ENCODE results near the gene GLRX. TPM values are rescaled to one million over a fixed set of nuclear protein-coding genes. Genes with fewer than 3 reads are reported as not detected.
"Not testable (repeated sequence)": the region's sequence is repeated elsewhere in the genome, so short reads cannot be mapped to it uniquely, and the experiment has no call there.

GLRX gene
- total RNA-seq, 2 donors from 2014 or later, result 8.6 to 17.6 TPM

DNA sequence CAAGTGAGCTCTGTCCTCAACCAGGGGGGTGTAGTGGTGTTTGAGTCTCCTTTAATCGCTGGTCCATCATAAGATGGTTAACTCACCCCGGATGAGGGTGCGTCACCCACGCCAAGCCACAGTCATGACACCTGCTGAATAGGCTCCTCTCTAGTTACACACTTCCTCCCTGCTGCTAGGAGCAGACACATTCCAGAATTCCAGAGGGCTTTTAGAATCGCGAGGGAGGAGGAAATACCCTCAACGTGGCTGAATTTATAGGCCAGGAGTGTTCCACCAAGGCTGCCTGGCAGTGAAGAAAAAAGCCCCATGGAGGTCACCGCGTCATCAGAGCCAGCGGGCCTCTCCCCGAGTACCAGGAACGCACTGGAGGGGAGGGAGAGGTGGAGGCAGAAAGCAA lies 5.1 kb downstream of the GLRX start:
- intact Hi-C loops (cut with DNase I), result no loop called here
- 56 to 66% methylated on average over 11 to 12 of the region's 12 CpGs for WGBS, 2 donors
- H3K27ac ChIP-seq, result no peak overlapping the region
- DNase-seq (no peak), ATAC-seq (no peak)
- TF ChIP-seq, protein P1, sequence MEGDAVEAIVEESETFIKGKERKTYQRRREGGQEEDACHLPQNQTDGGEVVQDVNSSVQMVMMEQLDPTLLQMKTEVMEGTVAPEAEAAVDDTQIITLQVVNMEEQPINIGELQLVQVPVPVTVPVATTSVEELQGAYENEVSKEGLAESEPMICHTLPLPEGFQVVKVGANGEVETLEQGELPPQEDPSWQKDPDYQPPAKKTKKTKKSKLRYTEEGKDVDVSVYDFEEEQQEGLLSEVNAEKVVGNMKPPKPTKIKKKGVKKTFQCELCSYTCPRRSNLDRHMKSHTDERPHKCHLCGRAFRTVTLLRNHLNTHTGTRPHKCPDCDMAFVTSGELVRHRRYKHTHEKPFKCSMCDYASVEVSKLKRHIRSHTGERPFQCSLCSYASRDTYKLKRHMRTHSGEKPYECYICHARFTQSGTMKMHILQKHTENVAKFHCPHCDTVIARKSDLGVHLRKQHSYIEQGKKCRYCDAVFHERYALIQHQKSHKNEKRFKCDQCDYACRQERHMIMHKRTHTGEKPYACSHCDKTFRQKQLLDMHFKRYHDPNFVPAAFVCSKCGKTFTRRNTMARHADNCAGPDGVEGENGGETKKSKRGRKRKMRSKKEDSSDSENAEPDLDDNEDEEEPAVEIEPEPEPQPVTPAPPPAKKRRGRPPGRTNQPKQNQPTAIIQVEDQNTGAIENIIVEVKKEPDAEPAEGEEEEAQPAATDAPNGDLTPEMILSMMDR (IDR thresholded peaks at IDR 0.05), result no peak
- no peak for TF ChIP-seq POLR2A (IDR thresholded peaks at IDR 0.05)
- peaks cover 14% of the 10 kb centered on the region for H3K4me1 ChIP-seq
- no peaks in the 10 kb centered on the region for H3K9me3 ChIP-seq
- no peaks in the 10 kb centered on the region for H3K36me3 ChIP-seq (replicated peaks in 1 of 2; ENCODE audit: insufficient read depth in 1 of 2, low read depth in 2 of 2)
- H3K4me3 ChIP-seq, result no peak overlapping the region
- no peaks in the 10 kb centered on the region for H3K27me3 ChIP-seq

DNA sequence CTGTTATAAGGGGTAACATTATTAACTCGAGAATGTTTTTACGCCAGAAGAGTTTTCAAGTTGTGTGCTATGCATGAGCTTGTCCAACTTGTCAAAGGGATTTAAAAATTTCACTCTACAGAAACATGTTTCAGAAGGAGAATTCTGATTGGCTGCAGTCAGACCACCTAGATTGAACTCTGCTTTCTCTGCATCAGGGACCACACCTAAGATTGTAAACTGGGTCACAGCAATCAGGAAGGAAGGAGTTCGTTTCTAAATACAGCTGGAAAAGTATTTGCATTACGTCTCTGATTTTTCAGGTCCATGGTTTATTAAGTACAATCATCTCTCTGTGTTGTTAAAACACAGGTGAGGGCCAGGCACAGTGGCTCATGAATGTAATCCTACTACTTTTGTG lies 5.8 kb downstream of the GLRX start:
- Histone ChIP-seq H3K4me1 (peaks cover 18% of the 10 kb centered on the region), H3K27ac (no peak overlapping the region), H3K27me3 (no peaks in the 10 kb centered on the region), H3K4me3 (no peak overlapping the region), H3K9me3 (no peaks in the 10 kb centered on the region), H3K36me3 (replicated peaks in 1 of 2; ENCODE audit: insufficient read depth in 1 of 2, low read depth in 2 of 2) (no peaks in the 10 kb centered on the region)
- WGBS, 2 donors, result 73 to 75% methylated on average over 4 of the region's 4 CpGs
- intact Hi-C loops (cut with DNase I), result no loop called here
- DNase-seq (no peak), ATAC-seq (no peak)
- TF ChIP-seq, protein P1 (IDR thresholded peaks at IDR 0.05), result no peak
- TF ChIP-seq POLR2A (IDR thresholded peaks at IDR 0.05), result no peak

DNA sequence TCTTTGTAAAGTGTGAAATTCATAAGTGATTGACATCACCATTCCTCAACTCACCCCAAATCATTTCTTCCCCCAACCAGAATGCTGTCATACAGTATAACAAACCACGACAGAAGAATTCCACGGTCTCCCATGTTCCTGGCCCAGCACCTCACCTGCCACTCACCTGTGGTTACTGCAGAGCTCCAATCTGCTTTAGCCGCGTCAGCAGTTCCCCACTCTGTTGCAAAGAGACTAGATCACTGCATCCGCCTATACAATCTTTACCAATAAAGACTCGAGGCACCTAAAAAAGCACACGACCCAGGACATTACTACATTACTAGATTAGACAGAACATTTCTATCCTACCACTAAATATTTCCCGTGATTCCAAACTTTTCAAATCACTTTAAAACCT lies 6.2 kb downstream of the GLRX start:
- TF ChIP-seq, protein P1 (IDR thresholded peaks at IDR 0.05), result no peak
- TF ChIP-seq POLR2A (IDR thresholded peaks at IDR 0.05), result no peak
- WGBS, 2 donors, result 90 to 93% methylated on average over 8 of the region's 8 CpGs
- DNase-seq (no peak), ATAC-seq (no peak)
- Histone ChIP-seq H3K4me3 (no peak overlapping the region), H3K9me3 (no peaks in the 10 kb centered on the region), H3K27me3 (no peaks in the 10 kb centered on the region), H3K27ac (no peak overlapping the region), H3K4me1 (peaks cover 14% of the 10 kb centered on the region), H3K36me3 (replicated peaks in 1 of 2; ENCODE audit: insufficient read depth in 1 of 2, low read depth in 2 of 2) (no peaks in the 10 kb centered on the region)
- intact Hi-C loops (cut with DNase I), result no loop called here

DNA sequence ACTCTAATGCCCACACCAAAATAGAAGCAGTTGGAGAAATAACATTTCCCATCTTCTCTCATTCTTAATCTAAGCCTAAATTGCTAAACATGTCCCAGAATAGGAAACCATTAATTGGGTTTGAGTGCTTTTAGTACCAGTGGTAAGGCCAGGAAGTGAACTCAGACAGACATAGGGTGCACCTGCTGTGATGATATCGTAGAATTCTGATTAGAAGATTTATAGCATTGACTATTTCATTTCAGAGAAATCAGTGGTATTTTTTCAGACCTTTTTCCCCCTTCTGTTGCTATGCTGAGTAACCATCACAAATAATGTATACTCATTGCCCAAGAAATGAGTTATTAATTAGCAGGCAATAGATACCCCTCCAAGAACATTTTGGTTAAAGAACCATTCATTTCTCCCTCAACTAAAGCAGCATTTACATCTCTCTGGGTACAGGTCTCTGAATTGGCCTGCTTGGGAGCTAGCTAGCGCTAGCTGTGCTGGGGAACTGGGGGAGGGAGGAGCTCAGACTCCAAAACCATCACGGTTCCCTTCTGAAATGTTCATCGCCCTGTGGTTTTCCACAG lies 7.3 kb downstream of the GLRX start:
- WGBS, 2 donors, result 81 to 84% methylated on average over 4 of the region's 4 CpGs
- Histone ChIP-seq H3K4me3 (no peak overlapping the region), H3K27ac (no peak overlapping the region), H3K36me3 (replicated peaks in 1 of 2; ENCODE audit: insufficient read depth in 1 of 2, low read depth in 2 of 2) (no peaks in the 10 kb centered on the region), H3K27me3 (no peaks in the 10 kb centered on the region), H3K4me1 (peaks cover 19% of the 10 kb centered on the region), H3K9me3 (no peaks in the 10 kb centered on the region)
- ATAC-seq, result no peak
- intact Hi-C loops (cut with DNase I), result no loop called here
- no peak for DNase-seq
- no peak for TF ChIP-seq POLR2A (IDR thresholded peaks at IDR 0.05)
- TF ChIP-seq, protein P1 (IDR thresholded peaks at IDR 0.05), result no peak

DNA sequence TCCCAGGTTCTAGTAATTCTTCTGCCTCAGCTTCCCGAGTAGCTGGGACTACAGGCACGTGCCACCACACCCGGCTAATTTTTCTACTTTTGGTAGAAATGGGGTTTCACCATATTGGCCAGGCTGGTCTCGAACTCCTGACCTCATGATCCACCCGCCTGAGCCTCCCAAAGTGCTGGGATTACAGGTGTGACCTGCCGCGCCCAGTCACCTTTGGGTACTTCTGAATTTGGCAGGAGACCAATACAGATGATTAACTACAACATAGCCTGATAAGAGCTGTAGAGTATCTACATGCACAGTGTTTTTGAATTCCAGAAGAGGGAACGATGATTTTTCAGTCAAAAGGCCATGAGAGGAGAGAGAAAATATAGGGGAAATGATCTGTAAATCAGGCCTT lies 9.5 kb downstream of the GLRX start:
- Histone ChIP-seq H3K4me1 (peaks cover 29% of the 10 kb centered on the region), H3K27ac (peak overlapping the region in 1 of 4 donors; percentile 0)
- H3K9me3 ChIP-seq; H3K36me3 ChIP-seq (replicated peaks in 1 of 2; ENCODE audit: insufficient read depth in 1 of 2, low read depth in 2 of 2); H3K27me3 ChIP-seq; H3K4me3 ChIP-seq; intact Hi-C loops (cut with DNase I): not testable (repeated sequence)
- ATAC-seq (peak; percentile 47), DNase-seq (peak in 2 of 4 donors; percentile 25 to 33)
- WGBS, 2 donors, result 65 to 76% methylated on average over 8 of the region's 8 CpGs
